ENCODE measurements around the gene FAAP20. TPM values are rescaled to one million over a fixed set of nuclear protein-coding genes. Genes with fewer than 3 reads are reported as not detected.

FAAP20 gene
- total and polyA plus RNA-seq, 10 of the 15 experiments (the other 5 are each of a cell fraction or from before 2014, with no cell fraction given) = 0.79 to 91.8 (median 20.9) TPM

DNA sequence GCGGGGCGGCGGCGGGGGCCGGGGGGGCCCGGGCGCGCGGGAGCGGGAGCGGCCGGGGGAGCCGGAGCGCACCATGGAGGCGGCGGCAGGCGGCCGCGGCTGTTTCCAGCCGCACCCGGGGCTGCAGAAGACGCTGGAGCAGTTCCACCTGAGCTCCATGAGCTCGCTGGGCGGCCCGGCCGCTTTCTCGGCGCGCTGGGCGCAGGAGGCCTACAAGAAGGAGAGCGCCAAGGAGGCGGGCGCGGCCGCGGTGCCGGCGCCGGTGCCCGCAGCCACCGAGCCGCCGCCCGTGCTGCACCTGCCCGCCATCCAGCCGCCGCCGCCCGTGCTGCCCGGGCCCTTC is 34.1 kb upstream of the FAAP20 start (continued):
- TF ChIP-seq, protein P1, sequence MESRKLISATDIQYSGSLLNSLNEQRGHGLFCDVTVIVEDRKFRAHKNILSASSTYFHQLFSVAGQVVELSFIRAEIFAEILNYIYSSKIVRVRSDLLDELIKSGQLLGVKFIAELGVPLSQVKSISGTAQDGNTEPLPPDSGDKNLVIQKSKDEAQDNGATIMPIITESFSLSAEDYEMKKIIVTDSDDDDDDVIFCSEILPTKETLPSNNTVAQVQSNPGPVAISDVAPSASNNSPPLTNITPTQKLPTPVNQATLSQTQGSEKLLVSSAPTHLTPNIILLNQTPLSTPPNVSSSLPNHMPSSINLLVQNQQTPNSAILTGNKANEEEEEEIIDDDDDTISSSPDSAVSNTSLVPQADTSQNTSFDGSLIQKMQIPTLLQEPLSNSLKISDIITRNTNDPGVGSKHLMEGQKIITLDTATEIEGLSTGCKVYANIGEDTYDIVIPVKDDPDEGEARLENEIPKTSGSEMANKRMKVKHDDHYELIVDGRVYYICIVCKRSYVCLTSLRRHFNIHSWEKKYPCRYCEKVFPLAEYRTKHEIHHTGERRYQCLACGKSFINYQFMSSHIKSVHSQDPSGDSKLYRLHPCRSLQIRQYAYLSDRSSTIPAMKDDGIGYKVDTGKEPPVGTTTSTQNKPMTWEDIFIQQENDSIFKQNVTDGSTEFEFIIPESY (IDR thresholded peaks at IDR 0.05) = no peak

DNA sequence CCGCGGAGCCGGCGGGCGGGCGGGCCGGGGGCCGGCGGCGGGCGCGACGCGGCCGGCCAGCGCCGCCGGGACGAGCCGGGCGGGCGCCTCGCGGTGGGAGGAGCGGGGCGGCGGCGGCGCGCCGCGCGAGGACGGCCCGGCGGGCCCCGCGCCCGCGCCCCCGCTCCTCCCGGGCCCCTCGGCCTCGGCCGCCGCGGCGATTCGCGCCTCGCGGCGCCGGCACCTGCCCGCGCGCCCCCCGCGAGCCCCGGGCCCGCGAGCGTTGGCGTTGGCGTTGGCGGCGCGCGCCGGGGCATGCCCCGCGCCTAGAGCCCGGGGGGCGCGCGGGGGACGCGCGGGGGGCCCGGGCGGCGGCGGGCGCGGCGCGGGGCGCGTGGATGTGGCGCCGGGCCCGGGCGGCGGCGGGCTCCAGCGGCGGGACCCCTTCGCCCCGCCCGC is 33.6 kb upstream of the FAAP20 start, which contains the start of gene SKI:
Gene SKI (plus strand): TSS at position 163 of the 438 bp plus-strand sequence. CDS start 448 bp downstream, outside the sequence.
- Histone ChIP-seq H3K36me3 (ENCODE audit: control insufficient read depth in 2 of 2, insufficient read depth in 2 of 2, low read length in 1 of 2) (no peaks in the 10 kb centered on the region; a peak in 1 of 4 replicates), H4K20me1 (ENCODE audit: control insufficient read depth, insufficient read depth) (0 out of 2 replicates have a peak, but pooled peaks cover 8% of the 10 kb centered on the region), H3K9ac (ENCODE audit: control insufficient read depth, insufficient read depth, low read length) (peak within 1 kb of the TSS; percentile 66), H3K79me2 (ENCODE audit: control insufficient read depth, insufficient read depth, low read length) (peaks cover 42% of the 10 kb centered on the region), H3K27me3 (replicated peaks in 1 of 2; ENCODE audit: control insufficient read depth in 2 of 2, insufficient read depth in 2 of 2, low read length in 1 of 2) (no peaks in the 10 kb centered on the region), H3K4me2 (ENCODE audit: control insufficient read depth, insufficient read depth) (peak within 1 kb of the TSS; percentile 97), H3K9me3 (replicated peaks; ENCODE audit: control insufficient read depth, insufficient read depth, low read length) (no peaks in the 10 kb centered on the region), H3K4me3 (peak within 1 kb of the TSS; percentile 82), H3K4me1 (ENCODE audit: control insufficient read depth, insufficient read depth, low read length) (peaks cover 14% of the 10 kb centered on the region), H2AFZ (ENCODE audit: control insufficient read depth, low read depth, low read length) (peak within 1 kb of the TSS; percentile 66), H3K27ac (ENCODE audit: control insufficient read depth, insufficient read depth) (peak within 1 kb of the TSS; percentile 30; the same call in 1 of the 2 replicates)
- in situ Hi-C loops (cut with MboI) (no loop called here), intact Hi-C loops (cut with micrococcal nuclease; ENCODE audit: unreplicated experiment) (loop anchor here (5.0 kb wide), 1 partner anchor 84 kb away; no protein-coding TSS in a partner anchor)
- no peak for FAIRE-seq
- RAD21 ChIA-PET (ENCODE audit: unreplicated experiment) = interaction anchor here (1.0 to 3.3 kb wide), 3 partner anchors 33 to 87 kb away, joined by 5 to 9 read pairs (median 6); partner anchors contain the start of gene FAAP20
- no TSS peak for BruUV-seq (replicated peaks)
- no peak for DNase-seq (ENCODE audit: low read depth, low spot score)
- no CpG with 5 or more reads among the region's 100 CpGs for WGBS (ENCODE audit: insufficient coverage, insufficient replicate concordance, low lambda C conversion rate, missing lambda C conversion rate)
- POLR2A ChIA-PET = interaction anchor here (1.0 kb wide), 1 partner anchor 29 kb away, joined by 6 read pairs; no protein-coding TSS in a partner anchor
- ATAC-seq = no peak
- SMC1A ChIA-PET (ENCODE audit: uncharacterized antibody, unreplicated experiment) = interaction anchor here (1.4 kb wide), 1 partner anchor 154 kb away, joined by 3 read pairs; no protein-coding TSS in a partner anchor
- CTCF ChIA-PET = interaction anchor here (1.2 to 1.4 kb wide), 2 partner anchors 29 to 153 kb away, joined by 3 to 4 read pairs; no protein-coding TSS in a partner anchor
- TF ChIP-seq EED (IDR thresholded peaks at IDR 0.05; ENCODE audit: low read depth) (no peak), ASH2L (IDR thresholded peaks at IDR 0.05; ENCODE audit: borderline replicate concordance, low read depth) (no peak), NBN (IDR thresholded peaks at IDR 0.05) (no peak), SRF (IDR thresholded peaks at IDR 0.05; ENCODE audit: low read depth in 2 of 2, low read length in 2 of 2) (no peak), MEF2A (IDR thresholded peaks at IDR 0.05; ENCODE audit: insufficient read depth, low read depth, low read length) (no peak), ZSCAN29 (IDR thresholded peaks at IDR 0.05) (no peak), CBFB (IDR thresholded peaks at IDR 0.05; ENCODE audit: low read depth) (no peak), ZNF274 (IDR thresholded peaks at IDR 0.05; ENCODE audit: insufficient read depth, insufficient read length) (no peak), GABPA (IDR thresholded peaks at IDR 0.05; ENCODE audit: low read depth) (no peak)
- TF ChIP-seq, protein P2, sequence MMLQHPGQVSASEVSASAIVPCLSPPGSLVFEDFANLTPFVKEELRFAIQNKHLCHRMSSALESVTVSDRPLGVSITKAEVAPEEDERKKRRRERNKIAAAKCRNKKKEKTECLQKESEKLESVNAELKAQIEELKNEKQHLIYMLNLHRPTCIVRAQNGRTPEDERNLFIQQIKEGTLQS (IDR thresholded peaks at IDR 0.05; ENCODE audit: borderline replicate concordance, extremely low read depth, low read depth, low read length) = no peak
- TF ChIP-seq, protein P3, sequence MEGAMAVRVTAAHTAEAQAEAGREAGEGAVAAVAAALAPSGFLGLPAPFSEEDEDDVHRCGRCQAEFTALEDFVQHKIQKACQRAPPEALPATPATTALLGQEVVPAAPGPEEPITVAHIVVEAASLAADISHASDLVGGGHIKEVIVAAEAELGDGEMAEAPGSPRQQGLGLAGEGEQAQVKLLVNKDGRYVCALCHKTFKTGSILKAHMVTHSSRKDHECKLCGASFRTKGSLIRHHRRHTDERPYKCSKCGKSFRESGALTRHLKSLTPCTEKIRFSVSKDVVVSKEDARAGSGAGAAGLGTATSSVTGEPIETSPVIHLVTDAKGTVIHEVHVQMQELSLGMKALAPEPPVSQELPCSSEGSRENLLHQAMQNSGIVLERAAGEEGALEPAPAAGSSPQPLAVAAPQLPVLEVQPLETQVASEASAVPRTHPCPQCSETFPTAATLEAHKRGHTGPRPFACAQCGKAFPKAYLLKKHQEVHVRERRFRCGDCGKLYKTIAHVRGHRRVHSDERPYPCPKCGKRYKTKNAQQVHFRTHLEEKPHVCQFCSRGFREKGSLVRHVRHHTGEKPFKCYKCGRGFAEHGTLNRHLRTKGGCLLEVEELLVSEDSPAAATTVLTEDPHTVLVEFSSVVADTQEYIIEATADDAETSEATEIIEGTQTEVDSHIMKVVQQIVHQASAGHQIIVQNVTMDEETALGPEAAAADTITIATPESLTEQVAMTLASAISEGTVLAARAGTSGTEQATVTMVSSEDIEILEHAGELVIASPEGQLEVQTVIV (IDR thresholded peaks at IDR 0.05; ENCODE audit: borderline replicate concordance, partially characterized antibody) = no peak
- TF ChIP-seq, protein P4, sequence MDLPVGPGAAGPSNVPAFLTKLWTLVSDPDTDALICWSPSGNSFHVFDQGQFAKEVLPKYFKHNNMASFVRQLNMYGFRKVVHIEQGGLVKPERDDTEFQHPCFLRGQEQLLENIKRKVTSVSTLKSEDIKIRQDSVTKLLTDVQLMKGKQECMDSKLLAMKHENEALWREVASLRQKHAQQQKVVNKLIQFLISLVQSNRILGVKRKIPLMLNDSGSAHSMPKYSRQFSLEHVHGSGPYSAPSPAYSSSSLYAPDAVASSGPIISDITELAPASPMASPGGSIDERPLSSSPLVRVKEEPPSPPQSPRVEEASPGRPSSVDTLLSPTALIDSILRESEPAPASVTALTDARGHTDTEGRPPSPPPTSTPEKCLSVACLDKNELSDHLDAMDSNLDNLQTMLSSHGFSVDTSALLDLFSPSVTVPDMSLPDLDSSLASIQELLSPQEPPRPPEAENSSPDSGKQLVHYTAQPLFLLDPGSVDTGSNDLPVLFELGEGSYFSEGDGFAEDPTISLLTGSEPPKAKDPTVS (IDR thresholded peaks at IDR 0.05; ENCODE audit: low read depth, low read length) = no peak

Data from GM12878 (cell line).